WTC11 (cell line): ENCODE measurements around the gene SEMA3F. TPM values are rescaled to one million over a fixed set of nuclear protein-coding genes. Genes with fewer than 3 reads are reported as not detected.

Source experiments
- CDX4 ChIP-seq: fragments of 250-450 bp; sonication (Bioruptor Pico); IDR thresholded peaks from 2 replicates; pipeline ENCODE4 v1.9.0; 2021; ENCODE audit warnings: moderate library complexity, mild to moderate bottlenecking, inconsistent platforms, borderline replicate concordance
- E2F4 ChIP-seq: sonication (generic); formaldehyde crosslinking; IDR thresholded peaks from 2 replicates; pipeline ENCODE4 v1.8.1; 2022; ENCODE audit warnings: low read depth, mild to moderate bottlenecking, moderate library complexity, missing genetic modification reagents, borderline replicate concordance
- FOXJ3 ChIP-seq: sonication (generic); formaldehyde crosslinking; IDR thresholded peaks from 2 replicates; pipeline ENCODE4 v1.9.0; 2021; ENCODE audit warnings: missing genetic modification reagents, mild to moderate bottlenecking, borderline replicate concordance
- FOXP4 ChIP-seq: sonication (generic); formaldehyde crosslinking; IDR thresholded peaks from 2 replicates; pipeline ENCODE4 v1.8.0; 2022; ENCODE audit warnings: mild to moderate bottlenecking, missing genetic modification reagents
- GABPB1 ChIP-seq: sonication (generic); formaldehyde crosslinking; IDR thresholded peaks from 2 replicates; pipeline ENCODE4 v1.8.1; 2023; ENCODE audit warnings: mild to moderate bottlenecking, missing genetic modification reagents
- KAT7 ChIP-seq: sonication (generic); formaldehyde crosslinking; IDR thresholded peaks from 2 replicates; pipeline ENCODE4 v1.8.1; 2023; ENCODE audit warnings: missing genetic modification reagents, mild to moderate bottlenecking, borderline replicate concordance
- MYBL2 ChIP-seq: sonication (generic); formaldehyde crosslinking; IDR thresholded peaks from 2 replicates; pipeline ENCODE4 v1.8.1; 2023; ENCODE audit warnings: mild to moderate bottlenecking, moderate library complexity, missing genetic modification reagents
- NFYB ChIP-seq: sonication (generic); formaldehyde crosslinking; conservative IDR thresholded peaks from 2 replicates; pipeline ENCODE4 v1.8.0; 2022; ENCODE audit warnings: low read depth, missing genetic modification reagents
- NR3C1 ChIP-seq: sonication (generic); formaldehyde crosslinking; conservative IDR thresholded peaks from 2 replicates; pipeline ENCODE4 v1.8.1; 2023; ENCODE audit warnings: low read depth, mild to moderate bottlenecking, missing genetic modification reagents
- PRDM15 ChIP-seq: sonication (generic); formaldehyde crosslinking; IDR thresholded peaks from 2 replicates; pipeline ENCODE4 v1.8.0; 2022; ENCODE audit warnings: missing genetic modification reagents
- RORB ChIP-seq: fragments of 250-450 bp; sonication (Bioruptor Pico); IDR thresholded peaks from 2 replicates; pipeline ENCODE4 v1.9.0; 2021; ENCODE audit warnings: mild to moderate bottlenecking
- SOX15 ChIP-seq: fragments of 250-450 bp; sonication (Bioruptor Pico); IDR thresholded peaks from 2 replicates; pipeline ENCODE4 v1.9.0; 2021; ENCODE audit warnings: mild to moderate bottlenecking
- SP1 ChIP-seq: sonication (generic); formaldehyde crosslinking; conservative IDR thresholded peaks from 2 replicates; pipeline ENCODE4 v1.8.1; 2022; ENCODE audit warnings: missing genetic modification reagents
- ZNF138 ChIP-seq: sonication (generic); formaldehyde crosslinking; conservative IDR thresholded peaks from 2 replicates; pipeline ENCODE4 v1.8.1; 2022; ENCODE audit warnings: mild to moderate bottlenecking, moderate library complexity, missing genetic modification reagents
- ZNF423 ChIP-seq: fragments of 250-450 bp; sonication (Bioruptor Pico); IDR thresholded peaks from 2 replicates; pipeline ENCODE4 v2.1.2; 2022; ENCODE audit warnings: mild to moderate bottlenecking, moderate library complexity
- total RNA-seq: library from RNA; stranded (reverse); gene quantifications from 3 replicates; pipeline ENCODE4 v1.2.3, GENCODE V29; 2021
- TF ChIP-seq, protein P1 (sequence below): sonication (generic); formaldehyde crosslinking; IDR thresholded peaks from 2 replicates; pipeline ENCODE4 v1.8.0; 2023; ENCODE audit warnings: missing genetic modification reagents
- TF ChIP-seq, protein P2 (sequence below): sonication (generic); formaldehyde crosslinking; IDR thresholded peaks from 2 replicates; pipeline ENCODE4 v1.8.1; 2022; ENCODE audit warnings: mild to moderate bottlenecking, moderate library complexity, missing genetic modification reagents

SEMA3F gene
- total RNA-seq, 1 experiment from 2014 or later, result 49.0 TPM

DNA sequence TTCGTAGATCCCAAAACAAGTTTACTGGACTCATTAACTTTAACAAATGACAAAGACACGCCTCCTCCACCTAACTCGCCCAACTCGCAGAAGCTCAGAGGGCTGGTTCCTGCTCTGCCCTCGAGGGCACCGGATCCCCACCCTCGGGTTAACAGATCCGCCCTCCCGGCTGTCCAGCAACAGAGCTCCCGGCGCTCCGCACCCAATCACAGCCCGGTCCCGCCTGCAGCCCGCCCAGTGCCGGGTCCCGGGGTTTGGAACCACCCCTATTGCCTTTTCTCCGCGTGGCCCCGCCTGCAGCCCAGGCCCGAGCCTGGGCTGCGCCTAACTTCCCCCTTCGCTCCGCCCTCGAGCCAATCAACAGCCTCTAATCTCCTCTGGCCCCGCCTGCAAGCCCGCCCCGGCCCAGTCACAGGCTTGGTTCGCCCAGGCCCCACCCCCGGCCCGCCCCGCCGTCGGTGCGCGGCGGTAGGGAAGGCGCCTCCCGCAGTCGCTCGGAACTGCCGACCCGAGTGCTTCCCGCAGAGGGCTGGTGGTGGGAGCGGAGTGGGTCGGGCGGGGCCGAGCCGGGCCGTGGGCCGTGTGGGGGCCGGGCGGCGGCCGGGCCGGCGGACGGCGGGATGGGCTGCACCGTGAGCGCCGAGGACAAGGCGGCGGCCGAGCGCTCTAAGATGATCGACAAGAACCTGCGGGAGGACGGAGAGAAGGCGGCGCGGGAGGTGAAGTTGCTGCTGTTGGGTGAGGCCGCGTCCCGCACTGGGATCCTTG, 80.8 kb downstream of the SEMA3F start, which contains the start of gene GNAI2 (continued):
- TF ChIP-seq E2F4 (CRISPR knock-in tag) (no peak), NR3C1 (0 out of 2 replicates have a peak, but pooled peaks have one; percentile 53), ZNF423 (CRISPR knock-in tag) (no peak), MYBL2 (no peak), SOX15 (CRISPR knock-in tag) (no peak), KAT7 (0 out of 2 replicates have a peak, but pooled peaks have one; percentile 91), CDX4 (CRISPR knock-in tag) (no peak), FOXP4 (peak; percentile 89; the same call in 1 of the 2 replicates), ZNF138 (no peak), NFYB (CRISPR knock-in tag) (peak; percentile 49; the same call in 1 of the 2 replicates), GABPB1 (CRISPR knock-in tag) (no peak), RORB (no peak), SP1 (CRISPR knock-in tag) (peak; percentile 93), PRDM15 (peak; percentile 49), FOXJ3 (CRISPR knock-in tag) (no peak)
- TF ChIP-seq, protein P1, sequence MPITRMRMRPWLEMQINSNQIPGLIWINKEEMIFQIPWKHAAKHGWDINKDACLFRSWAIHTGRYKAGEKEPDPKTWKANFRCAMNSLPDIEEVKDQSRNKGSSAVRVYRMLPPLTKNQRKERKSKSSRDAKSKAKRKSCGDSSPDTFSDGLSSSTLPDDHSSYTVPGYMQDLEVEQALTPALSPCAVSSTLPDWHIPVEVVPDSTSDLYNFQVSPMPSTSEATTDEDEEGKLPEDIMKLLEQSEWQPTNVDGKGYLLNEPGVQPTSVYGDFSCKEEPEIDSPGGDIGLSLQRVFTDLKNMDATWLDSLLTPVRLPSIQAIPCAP, result no peak
- TF ChIP-seq, protein P2, sequence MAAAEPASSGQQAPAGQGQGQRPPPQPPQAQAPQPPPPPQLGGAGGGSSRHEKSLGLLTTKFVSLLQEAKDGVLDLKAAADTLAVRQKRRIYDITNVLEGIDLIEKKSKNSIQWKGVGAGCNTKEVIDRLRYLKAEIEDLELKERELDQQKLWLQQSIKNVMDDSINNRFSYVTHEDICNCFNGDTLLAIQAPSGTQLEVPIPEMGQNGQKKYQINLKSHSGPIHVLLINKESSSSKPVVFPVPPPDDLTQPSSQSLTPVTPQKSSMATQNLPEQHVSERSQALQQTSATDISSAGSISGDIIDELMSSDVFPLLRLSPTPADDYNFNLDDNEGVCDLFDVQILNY (CRISPR knock-in tag), result peak; percentile 85
- TF ChIP-seq, all 79 proteins: peak for 12
